SK-N-SH (cell line): ENCODE measurements around the gene PARVB. TPM values are rescaled to one million over a fixed set of nuclear protein-coding genes. Genes with fewer than 3 reads are reported as not detected.

Experiments
- CTCF ChIA-PET: fragments of 300-600, 350-600 bp; formaldehyde crosslinking; extraction: SDS; loops from one replicate; lab custom pipeline; 2021; lab: Yijun Ruan, JAX
- POLR2A ChIA-PET: fragments of 350-600 bp; sonication (Branson Sonifier 250); formaldehyde crosslinking; extraction: SDS; loops from one replicate; lab custom pipeline; 2020; ENCODE audit warnings: antibody characterized with exemption, inconsistent platforms; lab: Yijun Ruan, JAX
- DNase-seq: peaks from one replicate; pipeline ENCODE4 v3.0.0; 2012
- H2AFZ ChIP-seq: fragments of 200-600 bp; sonication (generic); 2 replicates; pipeline ENCODE4 v1.8.1; 2016; ENCODE audit warnings: antibody characterized with exemption, mild to moderate bottlenecking, low read depth
- H3F3A ChIP-seq: fragments of 200-600 bp; sonication (generic); replicated peaks from 2 replicates; pipeline ENCODE3; 2016; ENCODE audit warnings: antibody characterized with exemption, mild to moderate bottlenecking; ENCODE audit not compliant: insufficient read depth
- H3K27ac ChIP-seq, 2 experiments: fragments of 200-500 bp in 1 of 2; fragments of 200-600 bp in 1 of 2; sonication (Bioruptor generic) in 1 of 2; sonication (generic), shearing (Covaris generic) in 1 of 2; 2 replicates each; pipeline versions ENCODE4 v1.5.1 to v1.6.1; 2014 to 2016; ENCODE audit warnings: low read depth in 2 of 2, inconsistent platforms in 1 of 2, low read length in 1 of 2, mild to moderate bottlenecking in 1 of 2, mixed read lengths in 1 of 2
- H3K27me3 ChIP-seq: fragments of 200-600 bp; sonication (generic), shearing (Covaris generic); 2 replicates; pipeline ENCODE4 v1.6.1; 2016; ENCODE audit warnings: mixed run types; ENCODE audit not compliant: insufficient read depth
- H3K36me3 ChIP-seq, 2 experiments: fragments of 200-500 bp in 1 of 2; fragments of 200-600 bp in 1 of 2; sonication (Bioruptor generic) in 1 of 2; sonication (generic) in 1 of 2; replicated peaks in 1 of 2; 2 replicates each; pipeline versions ENCODE3 to v1.5.1; 2014 to 2016; ENCODE audit warnings: low read length in 1 of 2, mild to moderate bottlenecking in 1 of 2; ENCODE audit not compliant: insufficient read depth in 2 of 2, control insufficient read depth in 1 of 2
- H3K4me1 ChIP-seq, 2 experiments: fragments of 200-500 bp in 1 of 2; fragments of 200-600 bp in 1 of 2; sonication (Bioruptor generic) in 1 of 2; sonication (generic), shearing (Covaris generic) in 1 of 2; 2 replicates each; pipeline versions ENCODE4 v1.5.1 to v1.6.1; 2014 to 2016; ENCODE audit warnings: low read depth in 1 of 2, low read length in 1 of 2, mixed run types in 1 of 2; ENCODE audit not compliant: insufficient read depth in 2 of 2, control insufficient read depth in 1 of 2
- H3K4me2 ChIP-seq: fragments of 200-600 bp; sonication (generic), shearing (Covaris generic); 2 replicates; pipeline ENCODE4 v1.6.1; 2017; ENCODE audit warnings: mixed run types
- H3K4me3 ChIP-seq, 2 experiments: fragments of 200-500 bp in 1 of 2; fragments of 200-600 bp in 1 of 2; sonication (Bioruptor generic) in 1 of 2; sonication (generic), shearing (Covaris generic) in 1 of 2; 2 replicates each; pipeline versions ENCODE4 v1.5.1 to v1.8.1; 2014 to 2016; ENCODE audit warnings: low read depth in 2 of 2, inconsistent platforms in 1 of 2, low read length in 1 of 2, mild to moderate bottlenecking in 1 of 2, mixed read lengths in 1 of 2, moderate library complexity in 1 of 2
- H3K79me2 ChIP-seq: fragments of 200-600 bp; sonication (generic); 2 replicates; pipeline ENCODE4 v1.8.1; 2017; ENCODE audit warnings: mild to moderate bottlenecking; ENCODE audit not compliant: insufficient read depth
- H3K9ac ChIP-seq: fragments of 200-600 bp; sonication (generic); 2 replicates; pipeline ENCODE4 v1.6.1; 2017; ENCODE audit warnings: mixed run types
- H3K9me2 ChIP-seq: fragments of 200-600 bp; sonication (generic); 2 replicates; pipeline ENCODE4 v1.6.1; 2017; ENCODE audit warnings: mixed run types
- H3K9me3 ChIP-seq: fragments of 200-600 bp; sonication (generic); 2 replicates; pipeline ENCODE4 v1.6.1; 2017; ENCODE audit warnings: mixed run types, mild to moderate bottlenecking, moderate library complexity
- H4K20me1 ChIP-seq: fragments of 200-600 bp; sonication (generic); 2 replicates; pipeline ENCODE4 v1.6.1; 2017; ENCODE audit warnings: mild to moderate bottlenecking, mixed run types; ENCODE audit not compliant: insufficient read depth
- EZH2phosphoT487 ChIP-seq: fragments of 200-600 bp; sonication (generic); IDR thresholded peaks from 2 replicates; pipeline ENCODE4 v1.6.1; 2017; ENCODE audit warnings: low read depth, mixed run types, mild to moderate bottlenecking, antibody characterized with exemption, moderate library complexity, borderline replicate concordance
- FOXJ3 ChIP-seq: sonication (generic); formaldehyde crosslinking; IDR thresholded peaks from 2 replicates; pipeline ENCODE4 v1.5.1; 2020; ENCODE audit warnings: mild to moderate bottlenecking, missing genetic modification reagents
- GATA2 ChIP-seq: sonication (generic); formaldehyde crosslinking; IDR thresholded peaks from 2 replicates; pipeline ENCODE4 v1.5.0; 2020; ENCODE audit warnings: mild to moderate bottlenecking, missing genetic modification reagents
- IRF3 ChIP-seq: fragments of 150-350 bp; IDR thresholded peaks from 2 replicates; pipeline ENCODE4 v1.6.1; 2016; ENCODE audit warnings: mild to moderate bottlenecking, low read depth, low read length
- MAX ChIP-seq: IDR thresholded peaks from 2 replicates; pipeline ENCODE4 v1.4.0; 2012; ENCODE audit warnings: low read depth
- NRF1 ChIP-seq: IDR thresholded peaks from 2 replicates; pipeline ENCODE4 v1.6.1; 2012; ENCODE audit warnings: low read depth, mild to moderate bottlenecking, low read length
- PBX3 ChIP-seq: IDR thresholded peaks from 2 replicates; pipeline ENCODE4; 2012
- POLR2AphosphoS5 ChIP-seq: IDR thresholded peaks from 2 replicates; pipeline ENCODE4 v1.6.1; 2012; ENCODE audit warnings: low read depth, low read length
- RAD21 ChIP-seq: IDR thresholded peaks from 2 replicates; pipeline ENCODE4 v1.6.1; 2012; ENCODE audit warnings: mild to moderate bottlenecking, low read length
- RFX5 ChIP-seq: IDR thresholded peaks from 2 replicates; pipeline ENCODE4 v1.6.1; 2012; ENCODE audit warnings: mild to moderate bottlenecking, improper control_type of control experiment, low read length
- SIN3A ChIP-seq: IDR thresholded peaks from 2 replicates; pipeline ENCODE4 v1.6.1; 2012; ENCODE audit warnings: low read depth, mild to moderate bottlenecking, low read length, moderate library complexity, borderline replicate concordance
- TAF1 ChIP-seq: IDR thresholded peaks from 2 replicates; pipeline ENCODE4 v1.6.1; 2012; ENCODE audit warnings: low read depth, mild to moderate bottlenecking, low read length, moderate library complexity, borderline replicate concordance
- TEAD4 ChIP-seq: IDR thresholded peaks from 2 replicates; pipeline ENCODE4 v1.4.0; 2012; ENCODE audit warnings: mild to moderate bottlenecking, borderline replicate concordance; ENCODE audit not compliant: insufficient read depth
- ZBTB33 ChIP-seq: IDR thresholded peaks from 2 replicates; pipeline ENCODE4 v1.4.0; 2012; ENCODE audit warnings: low read depth, borderline replicate concordance
- WGBS: methylation state at CpG from one replicate; pipeline ENCODE4 v1.1.6; 2017; ENCODE audit warnings: low lambda C conversion rate; 5-methylcytosine and 5-hydroxymethylcytosine counted together
- polyA plus RNA-seq, 3 experiments: library from polyadenylated mRNA; depleted of rRNA; stranded (reverse); fragments of >200 nt; gene quantifications; 2 replicates each; pipeline ENCODE4 v1.2.3, GENCODE V29; 2012

The PARVB gene
- polyA plus RNA-seq, 1 of the 3 experiments (the other 2 are of a cell fraction): 87.8 TPM

GRCh38 chr22:44029069-44029468, 5.0 kb downstream of the PARVB start:
- WGBS: 92% methylated on average over 4 of the region's 4 CpGs
- CTCF ChIA-PET: interaction anchor here (1.5 kb wide), 1 partner anchor 52 kb away, joined by 6 read pairs; no protein-coding TSS in a partner anchor
- H3K79me2 ChIP-seq: peaks cover 26% of the 10 kb centered on the region; the same call in 1 of the 2 replicates

More at GRCh38 chr22:44029069-44029468, 5.0 kb downstream of the PARVB start:
- no peaks in the 10 kb centered on the region; the same call in 1 of the 2 replicates for H4K20me1 ChIP-seq
- H3K27ac ChIP-seq: no peak overlapping the region
- H3K9ac ChIP-seq: no peak overlapping the region
- no peaks in the 10 kb centered on the region for H3K9me2 ChIP-seq
- no peaks in the 10 kb centered on the region for H3K27me3 ChIP-seq
- no peak overlapping the region for H3K4me3 ChIP-seq
- H3K36me3 ChIP-seq: no peaks in the 10 kb centered on the region
- H3K4me2 ChIP-seq: no peak overlapping the region
- peaks cover 3% of the 10 kb centered on the region for H3F3A ChIP-seq
- POLR2A ChIA-PET: no interaction called here
- TF ChIP-seq FOXJ3 (CRISPR knock-in tag) (no peak), POLR2AphosphoS5 (no peak), GATA2 (CRISPR knock-in tag) (no peak), NRF1 (no peak), IRF3 (no peak), EZH2phosphoT487 (no peak), MAX (no peak), TAF1 (no peak), RFX5 (no peak), SIN3A (no peak), RAD21 (no peak), TEAD4 (no peak), PBX3 (no peak), ZBTB33 (no peak)
- DNase-seq: no peak
- H2AFZ ChIP-seq: no peak overlapping the region
- peaks cover 0 to 6% of the 10 kb centered on the region in 2 experiments; a peak in 1 of 4 replicates for H3K4me1 ChIP-seq
- H3K9me3 ChIP-seq: no peaks in the 10 kb centered on the region
